HPDE6-E6E7 (cell line): Measurements from ENCODE around the gene ANAPC7.
A peak's percentile ranks its signal among the peaks of the same experiment; 100 is the strongest.
"Not testable (repeated sequence)": the region's sequence is repeated elsewhere in the genome, so short reads cannot be mapped to it uniquely, and the experiment has no call there.

Experiments used
- DNase-seq: peaks from one replicate; pipeline ENCODE4 v3.0.0; 2011; ENCODE audit warnings: missing footprints; ENCODE audit errors: extremely low spot score

The ANAPC7 gene

DNA sequence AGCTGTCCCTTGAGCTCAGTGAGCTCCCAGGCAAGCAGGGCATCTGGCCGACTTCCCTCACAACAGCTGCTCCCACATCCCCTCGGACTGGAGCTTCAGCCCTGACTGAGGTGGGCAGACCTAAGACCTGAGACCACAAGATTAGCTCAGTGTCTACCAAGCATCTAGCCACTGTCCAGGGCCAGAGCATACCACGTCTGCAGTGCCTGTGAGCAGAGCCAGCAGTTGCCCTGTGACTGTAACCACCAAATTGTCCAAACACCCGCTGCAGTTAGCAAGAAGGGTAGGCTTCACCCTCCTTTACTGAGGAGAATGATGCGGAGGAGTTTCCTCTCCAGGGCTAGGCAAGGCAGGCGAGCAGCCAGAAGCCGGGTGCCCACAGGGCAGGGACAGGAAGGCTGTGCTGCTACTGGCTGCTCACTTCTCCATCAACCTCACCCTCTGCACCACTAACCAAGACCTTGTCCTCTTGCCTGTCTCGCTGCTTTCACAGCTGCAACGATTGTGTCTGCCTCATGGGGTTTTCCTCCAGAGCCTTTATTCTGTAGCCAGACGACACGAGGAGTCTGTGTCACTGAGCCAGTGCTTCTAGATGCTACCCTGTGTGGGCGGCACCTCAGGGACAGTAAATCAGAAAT is 53.9 kb downstream of the ANAPC7 start:
- DNase-seq = no peak

DNA sequence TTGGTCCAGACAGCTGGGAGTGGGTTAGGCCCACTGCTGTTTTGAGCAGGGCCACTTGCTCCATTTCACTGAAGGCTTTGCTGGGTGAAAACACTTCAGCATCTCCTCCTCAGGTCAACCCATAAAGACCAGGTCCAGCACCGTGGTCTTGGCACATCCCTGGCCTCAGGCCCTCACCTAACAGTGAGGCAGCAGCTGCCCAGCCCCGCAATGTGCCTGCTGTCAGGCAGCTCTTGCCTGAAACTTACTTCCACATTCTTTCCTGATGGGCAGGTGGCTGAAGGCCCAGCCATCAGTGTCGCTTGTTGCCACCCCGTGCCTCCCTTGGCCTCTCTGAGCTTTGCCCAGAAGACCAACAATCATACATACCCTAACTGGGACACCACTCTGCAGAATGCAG is 54.4 kb downstream of the ANAPC7 start:
- no peak for DNase-seq

DNA sequence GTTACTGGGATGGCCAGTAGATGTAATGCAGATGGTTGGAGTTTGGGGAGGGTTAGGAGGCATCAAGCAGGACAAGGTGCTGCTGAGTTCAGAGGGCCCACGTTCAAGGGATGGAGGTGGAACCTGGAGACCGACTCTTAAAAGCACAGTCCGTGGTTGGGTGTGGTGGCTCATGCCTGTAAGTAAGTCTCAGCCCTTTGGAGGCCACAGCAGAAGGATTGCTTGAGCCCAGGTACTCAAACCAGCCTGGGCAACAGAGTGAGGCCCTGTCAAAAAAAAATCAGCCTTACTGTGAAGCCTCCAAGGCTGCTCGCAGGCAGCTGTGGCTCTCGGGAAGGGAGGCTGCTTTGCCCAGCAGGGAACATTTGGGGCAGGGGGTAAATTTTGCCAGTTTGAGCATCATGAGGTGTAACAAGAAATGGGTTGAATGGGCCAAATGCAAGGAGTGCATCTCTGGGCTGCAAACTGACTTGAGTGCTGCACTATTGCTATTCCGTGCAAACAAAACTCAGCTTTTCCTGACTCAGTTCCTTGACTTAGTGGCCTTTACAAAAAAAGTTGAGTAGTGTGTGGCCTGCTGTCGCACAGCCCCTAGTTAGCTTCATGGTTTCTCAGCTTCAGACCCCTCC is 55.0 kb downstream of the ANAPC7 start:
- no peak for DNase-seq

DNA sequence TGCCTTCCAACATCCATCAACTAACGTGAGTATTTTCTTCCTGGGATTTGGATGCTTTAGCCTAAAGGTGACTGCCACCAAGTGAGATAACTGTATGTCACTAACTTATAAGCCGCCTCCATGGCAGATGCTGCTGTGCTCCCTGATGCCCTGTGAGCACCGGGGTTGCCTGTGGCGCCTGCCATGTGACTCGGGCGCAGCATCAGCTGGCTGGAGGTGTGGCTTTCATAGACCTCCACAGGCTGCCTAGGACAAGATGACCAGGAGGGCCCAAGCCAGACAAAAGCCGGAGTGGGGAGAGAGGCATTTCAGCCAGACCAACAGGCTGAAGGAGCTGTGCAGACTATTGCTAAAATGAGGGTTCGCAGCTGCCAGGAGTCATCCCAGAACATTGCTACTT is 55.7 kb downstream of the ANAPC7 start:
- DNase-seq = no peak

DNA sequence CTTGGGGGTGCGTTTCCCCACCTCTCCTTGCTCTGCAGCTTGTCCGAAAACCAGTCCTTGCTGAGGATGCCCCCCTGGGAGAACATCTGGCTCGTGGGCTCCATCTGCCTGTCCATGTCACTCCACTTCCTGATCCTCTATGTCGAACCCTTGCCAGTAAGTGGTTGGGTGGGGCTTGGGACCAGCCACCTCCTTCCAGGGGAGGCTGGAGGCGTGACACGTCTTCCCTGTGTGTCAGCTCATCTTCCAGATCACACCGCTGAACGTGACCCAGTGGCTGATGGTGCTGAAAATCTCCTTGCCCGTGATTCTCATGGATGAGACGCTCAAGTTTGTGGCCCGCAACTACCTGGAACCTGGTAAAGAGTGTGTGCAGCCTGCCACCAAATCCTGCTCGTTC is 57.5 kb downstream of the ANAPC7 start:
- no peak for DNase-seq

DNA sequence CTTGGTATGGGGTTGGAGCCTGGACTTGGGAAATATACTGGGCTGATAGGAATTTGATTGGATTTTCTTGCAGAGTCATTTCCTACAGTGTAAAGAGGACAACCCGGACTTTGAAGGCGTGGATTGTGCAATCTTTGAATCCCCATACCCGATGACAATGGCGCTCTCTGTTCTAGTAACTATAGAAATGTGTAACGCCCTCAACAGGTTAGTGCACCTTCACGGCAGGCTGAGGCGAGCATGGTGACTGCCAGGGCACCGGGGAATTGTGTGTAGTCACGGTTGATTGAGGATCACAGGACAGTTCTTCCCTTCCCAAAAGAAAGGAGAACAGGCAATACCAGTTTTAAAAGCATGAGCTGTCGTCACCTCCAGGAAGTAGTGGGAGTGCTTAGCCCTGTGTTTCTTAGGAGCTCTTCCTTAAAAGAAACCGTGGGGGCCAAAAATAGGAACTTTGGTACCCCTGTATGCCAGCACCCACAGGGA is 58.3 kb downstream of the ANAPC7 start:
- DNase-seq = peak; percentile 97

DNA sequence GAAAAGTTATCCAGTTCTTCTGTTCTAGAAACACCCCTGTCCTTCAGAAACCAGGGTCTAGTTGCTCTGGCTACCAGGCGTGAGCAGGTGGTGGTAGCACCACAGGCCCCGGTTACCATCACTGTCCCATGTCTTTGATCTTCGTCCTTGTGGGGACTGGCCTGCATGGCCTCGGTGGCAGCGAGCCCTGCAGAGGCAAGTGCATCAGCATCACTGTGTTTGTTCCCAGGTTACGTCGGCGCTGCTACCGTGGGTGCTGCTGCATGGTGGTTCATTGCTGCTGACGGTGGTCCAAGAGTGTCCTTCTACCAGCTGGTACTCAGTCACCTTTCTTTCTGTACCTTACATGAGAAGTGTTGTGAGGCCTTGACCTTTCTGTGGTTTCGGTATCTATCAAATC is 58.9 kb downstream of the ANAPC7 start:
- no peak for DNase-seq

DNA sequence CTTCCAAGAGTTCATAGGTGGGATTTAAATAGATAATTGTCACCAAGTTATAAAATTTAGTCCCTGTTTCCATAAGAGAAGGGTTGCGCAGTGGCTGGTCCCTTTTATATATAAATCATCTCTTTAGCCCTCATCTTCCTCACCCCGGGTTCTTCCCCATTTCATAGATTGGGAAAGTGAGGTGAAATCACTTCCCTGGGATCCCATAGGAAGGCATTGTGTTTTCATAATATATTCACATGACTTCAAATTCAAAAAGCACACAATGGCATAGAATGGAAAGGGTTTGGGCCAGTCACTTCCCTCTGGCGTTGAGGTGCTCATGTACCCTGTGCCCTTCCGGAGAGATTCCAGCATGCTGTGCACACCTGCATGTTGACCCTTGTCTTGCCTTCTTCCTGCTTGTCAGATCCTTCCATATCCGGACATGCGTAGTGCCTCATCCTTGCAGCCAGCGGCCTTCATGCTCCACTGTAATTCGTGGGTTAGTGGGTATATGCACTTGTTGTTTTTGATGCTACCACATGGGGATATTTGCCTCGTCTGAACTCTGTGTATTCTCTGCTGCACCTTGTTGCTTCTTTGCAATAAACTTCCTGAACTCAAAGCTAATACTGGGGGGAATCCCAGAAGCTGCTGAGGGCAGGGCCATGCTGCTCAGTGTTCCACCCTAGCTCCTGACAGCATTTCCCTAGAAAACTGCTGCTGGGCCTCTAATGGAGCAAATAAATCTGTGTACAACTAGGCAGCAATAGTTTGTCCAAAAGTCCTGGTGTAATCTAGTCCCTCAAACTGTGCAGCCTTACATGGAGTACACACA is 59.6 kb downstream of the ANAPC7 start:
- DNase-seq = no peak

DNA sequence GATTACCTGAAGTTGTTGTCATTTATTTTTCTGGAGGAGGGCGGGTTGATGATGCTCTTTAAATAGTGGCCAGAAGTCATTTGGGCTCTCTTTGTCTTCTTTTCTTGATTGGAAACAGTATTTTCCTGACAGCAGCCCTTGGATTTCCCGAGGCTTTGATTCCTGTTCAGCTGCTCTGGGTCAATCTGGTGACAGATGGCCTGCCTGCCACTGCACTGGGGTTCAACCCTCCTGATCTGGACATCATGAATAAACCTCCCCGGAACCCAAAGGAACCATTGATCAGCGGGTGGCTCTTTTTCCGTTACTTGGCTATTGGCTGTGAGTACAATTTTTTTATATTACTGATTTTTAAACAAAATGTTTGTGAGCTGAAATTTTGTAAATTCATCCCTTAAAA is 60.4 kb downstream of the ANAPC7 start:
- no peak for DNase-seq

DNA sequence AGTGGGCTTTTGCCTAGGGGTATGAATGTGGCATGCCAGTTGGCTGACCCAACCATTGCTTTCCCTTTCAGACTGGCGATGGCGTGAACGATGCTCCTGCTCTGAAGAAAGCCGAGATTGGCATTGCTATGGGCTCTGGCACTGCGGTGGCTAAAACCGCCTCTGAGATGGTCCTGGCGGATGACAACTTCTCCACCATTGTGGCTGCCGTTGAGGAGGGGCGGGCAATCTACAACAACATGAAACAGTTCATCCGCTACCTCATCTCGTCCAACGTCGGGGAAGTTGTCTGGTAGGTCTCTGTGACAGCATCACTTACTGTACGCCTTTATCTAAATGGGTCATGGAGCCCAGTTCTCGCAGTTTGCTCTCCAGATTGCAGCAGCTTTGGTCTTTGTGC is 61.4 kb downstream of the ANAPC7 start:
- no peak for DNase-seq

DNA sequence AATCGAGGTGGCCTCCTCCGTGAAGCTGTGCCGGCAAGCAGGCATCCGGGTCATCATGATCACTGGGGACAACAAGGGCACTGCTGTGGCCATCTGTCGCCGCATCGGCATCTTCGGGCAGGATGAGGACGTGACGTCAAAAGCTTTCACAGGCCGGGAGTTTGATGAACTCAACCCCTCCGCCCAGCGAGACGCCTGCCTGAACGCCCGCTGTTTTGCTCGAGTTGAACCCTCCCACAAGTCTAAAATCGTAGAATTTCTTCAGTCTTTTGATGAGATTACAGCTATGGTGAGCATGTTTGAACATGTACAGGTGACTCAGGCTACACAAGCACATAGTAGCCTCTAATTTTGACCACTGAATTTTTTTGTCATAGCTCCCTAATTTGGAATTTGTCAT is 62.8 kb downstream of the ANAPC7 start:
- DNase-seq = peak; percentile 72

DNA sequence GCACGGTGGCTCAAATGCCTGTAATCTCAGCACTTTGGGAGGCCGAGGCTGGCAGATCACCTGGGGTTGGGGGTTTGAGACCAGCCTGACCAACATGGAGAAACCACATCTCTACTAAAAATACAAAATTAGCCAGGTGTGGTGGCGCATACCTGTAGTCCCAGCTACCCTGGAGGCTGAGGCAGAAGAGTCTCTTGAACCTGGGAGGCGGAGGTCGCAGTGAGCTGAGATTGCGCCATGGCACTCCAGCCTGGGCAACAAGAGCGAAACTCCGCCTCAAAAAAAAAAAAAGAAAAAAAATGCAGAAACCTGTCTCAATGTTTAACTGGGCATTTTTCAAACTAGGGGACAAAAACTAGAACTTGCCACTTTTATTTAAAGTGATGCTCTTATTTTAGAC is 63.2 kb downstream of the ANAPC7 start:
- DNase-seq = not testable (repeated sequence)

DNA sequence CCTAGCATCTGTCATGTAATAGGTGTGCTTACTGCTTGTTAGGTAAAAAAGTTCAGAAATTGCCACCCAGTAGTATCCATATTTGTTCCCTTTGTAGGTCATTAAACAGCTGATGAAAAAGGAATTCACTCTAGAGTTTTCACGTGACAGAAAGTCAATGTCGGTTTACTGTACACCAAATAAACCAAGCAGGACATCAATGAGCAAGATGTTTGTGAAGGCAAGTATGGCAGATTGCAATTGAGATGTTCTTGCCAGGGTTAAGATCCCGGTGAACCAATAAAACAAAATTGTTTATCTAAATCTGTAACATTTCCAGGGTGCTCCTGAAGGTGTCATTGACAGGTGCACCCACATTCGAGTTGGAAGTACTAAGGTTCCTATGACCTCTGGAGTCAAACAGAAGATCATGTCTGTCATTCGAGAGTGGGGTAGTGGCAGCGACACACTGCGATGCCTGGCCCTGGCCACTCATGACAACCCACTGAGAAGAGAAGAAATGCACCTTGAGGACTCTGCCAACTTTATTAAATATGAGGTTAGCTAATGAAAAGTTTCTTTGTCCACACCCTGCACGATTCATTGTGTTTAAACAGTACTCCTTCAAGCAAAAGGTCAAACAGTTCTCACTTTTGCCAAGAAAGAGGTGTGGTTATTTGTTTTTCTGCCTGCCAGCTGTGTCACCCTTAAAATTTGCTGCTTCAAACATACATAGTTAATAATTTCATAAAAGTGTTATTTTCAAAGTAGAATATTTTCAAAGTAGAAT is 64.1 kb downstream of the ANAPC7 start:
- DNase-seq = no peak

DNA sequence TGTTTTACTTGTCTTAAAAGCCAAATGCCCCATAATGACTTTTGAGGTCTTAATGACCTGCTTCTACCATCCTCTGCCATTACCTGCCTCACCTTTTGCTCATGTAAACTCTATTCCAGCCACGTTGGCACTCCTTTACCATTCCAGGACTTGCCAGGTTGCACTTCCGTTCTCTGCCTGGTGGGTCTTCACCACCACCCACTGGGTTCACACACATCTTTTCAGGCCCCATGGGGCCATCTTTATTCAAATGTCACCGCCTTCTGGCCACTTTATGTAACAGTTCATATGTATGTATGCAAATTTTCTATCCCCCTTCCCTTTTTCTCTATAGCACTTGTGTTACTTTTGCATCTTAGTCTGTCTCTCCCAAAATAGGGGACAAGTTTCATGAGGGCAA is 64.8 kb downstream of the ANAPC7 start:
- DNase-seq = no peak

DNA sequence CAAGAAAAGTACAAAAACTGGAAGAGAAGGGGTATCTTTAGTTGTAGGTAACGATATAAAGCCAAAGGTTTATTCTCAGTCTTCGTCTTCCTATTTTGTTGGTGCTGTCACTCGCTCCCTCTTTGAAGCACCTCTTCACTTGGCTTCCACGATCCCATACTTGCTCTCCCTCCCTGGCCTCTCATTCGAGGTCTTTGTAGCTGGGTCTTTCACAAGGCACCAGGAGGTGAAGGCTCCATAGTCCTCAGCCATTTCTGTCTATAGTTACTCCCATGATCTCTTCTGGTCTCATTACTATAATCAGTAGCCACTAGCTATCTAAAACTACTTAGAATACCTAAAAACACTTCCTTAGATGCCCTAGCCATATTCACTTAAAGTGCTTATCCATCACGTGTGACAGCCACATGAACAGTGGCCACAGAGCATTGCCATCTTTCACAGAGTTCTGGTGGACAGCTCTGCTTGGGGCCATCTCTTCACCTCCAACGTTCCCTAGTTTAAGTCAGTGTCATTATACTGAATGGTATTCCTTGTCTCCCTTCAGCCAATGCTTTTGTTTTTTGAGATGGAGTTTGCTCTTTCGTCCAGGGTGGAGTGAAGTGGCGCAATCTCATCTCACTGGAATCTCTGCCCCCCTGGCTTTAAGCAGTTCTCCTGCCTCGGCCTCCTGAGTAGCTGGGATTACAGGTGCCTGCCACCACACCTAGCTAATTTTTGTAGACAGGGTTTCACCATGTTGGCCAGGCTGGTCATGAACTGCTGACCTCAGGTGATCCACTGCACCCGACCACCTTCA is 65.4 kb downstream of the ANAPC7 start:
- no peak for DNase-seq

DNA sequence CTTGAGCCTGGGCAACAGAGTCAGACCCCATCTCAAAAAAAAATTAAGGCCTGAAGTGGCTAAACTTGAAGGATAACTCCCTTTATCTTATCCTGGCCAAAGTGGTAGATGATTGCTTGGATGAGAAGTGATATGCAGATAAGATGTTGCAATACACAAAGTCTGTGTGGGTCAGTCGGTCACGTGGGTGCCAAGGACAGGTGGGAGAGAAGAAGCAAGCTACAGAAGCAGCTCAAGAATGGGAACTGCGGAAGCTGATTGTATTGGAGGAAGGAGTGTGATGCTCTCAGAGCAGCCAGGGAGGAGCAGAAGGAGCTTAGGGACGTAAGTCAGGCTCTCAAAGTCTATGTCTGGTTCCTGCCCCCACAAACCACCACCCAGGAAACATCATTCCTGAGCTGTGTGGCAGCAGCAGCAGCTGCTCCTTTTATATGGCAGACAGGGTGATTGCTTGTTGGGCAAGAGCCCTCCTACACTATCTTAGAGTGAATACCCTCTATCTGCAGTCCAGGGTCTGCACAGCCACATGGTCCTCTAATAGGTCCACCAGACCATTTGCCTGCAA is 67.9 kb downstream of the ANAPC7 start:
- no peak for DNase-seq

DNA sequence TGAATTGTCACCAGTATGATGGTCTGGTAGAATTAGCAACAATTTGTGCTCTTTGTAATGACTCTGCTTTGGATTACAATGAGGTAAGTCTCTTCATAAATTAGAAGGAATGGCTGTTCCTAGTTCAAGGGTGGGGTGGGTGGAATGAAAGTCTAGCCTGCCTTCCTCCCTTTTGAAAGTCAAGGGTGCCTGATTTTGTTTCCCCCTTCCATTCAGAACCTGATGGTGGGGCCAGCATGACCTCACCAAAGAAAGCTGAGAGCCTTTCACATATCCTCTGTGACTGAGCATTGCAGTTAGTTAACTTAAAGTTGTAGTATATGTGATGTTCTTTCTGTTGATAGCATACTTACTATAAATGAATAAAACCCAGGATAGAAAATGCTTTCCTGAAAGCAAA is 70.3 kb downstream of the ANAPC7 start:
- DNase-seq = no peak

DNA sequence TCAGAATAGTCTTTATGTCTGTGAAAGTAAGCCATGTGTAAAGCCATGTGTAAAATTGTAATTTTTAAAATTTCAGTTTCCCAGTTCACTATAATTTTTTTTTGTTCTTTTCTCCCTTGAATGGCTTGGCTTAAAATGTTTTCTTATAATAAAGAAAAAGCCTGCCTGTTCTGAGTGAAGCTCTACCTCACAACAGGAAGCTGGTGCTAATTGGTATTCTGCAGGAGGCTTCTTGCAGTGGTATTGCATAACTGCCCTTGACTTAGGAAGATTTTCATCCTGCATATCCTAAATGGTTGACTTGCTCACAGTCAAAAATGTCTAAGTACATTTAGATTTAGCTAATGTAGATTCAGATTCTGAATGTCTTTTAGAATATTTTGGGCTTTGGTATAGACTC is 73.0 kb downstream of the ANAPC7 start:
- DNase-seq = no peak

DNA sequence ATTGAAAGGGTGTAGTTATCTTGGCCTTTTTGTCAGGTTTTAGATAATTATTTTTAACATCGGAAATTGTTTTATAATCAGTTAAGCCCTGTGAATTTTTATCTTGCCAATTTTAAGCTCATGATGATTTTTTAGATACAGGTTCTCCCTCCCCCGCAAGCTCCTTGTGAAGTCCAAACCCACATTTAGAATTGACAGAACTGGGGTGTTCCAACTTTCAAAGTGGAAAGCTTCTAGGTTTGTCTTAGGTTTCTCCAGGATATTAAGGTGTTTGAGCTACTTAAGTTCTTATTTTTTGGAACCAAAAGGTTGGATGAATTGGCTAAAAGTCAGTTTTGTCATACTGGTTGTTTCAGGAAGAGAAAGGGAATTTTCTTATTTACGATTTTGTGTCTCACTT is 73.4 kb downstream of the ANAPC7 start:
- no peak for DNase-seq

DNA sequence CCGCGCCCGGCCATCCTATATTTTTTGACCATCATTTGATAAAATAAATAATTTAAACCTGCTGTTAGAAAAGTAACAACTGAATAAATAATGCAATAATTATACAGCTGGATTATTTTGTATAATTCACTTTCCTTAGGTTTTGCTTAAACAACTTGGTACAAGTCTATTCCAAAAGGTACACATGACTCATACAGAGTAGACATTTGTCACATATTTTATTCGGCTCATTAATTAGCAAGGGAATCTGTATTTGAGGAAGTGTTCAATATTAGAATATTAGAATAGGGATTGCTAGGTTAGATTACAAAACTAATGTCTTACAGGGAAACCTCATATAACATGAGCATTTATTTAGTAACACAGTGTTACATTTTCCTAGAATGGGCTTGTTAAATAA is 73.8 kb downstream of the ANAPC7 start:
- DNase-seq = no peak
